ENCODE results near the gene CEP57.

Gene CEP57

DNA sequence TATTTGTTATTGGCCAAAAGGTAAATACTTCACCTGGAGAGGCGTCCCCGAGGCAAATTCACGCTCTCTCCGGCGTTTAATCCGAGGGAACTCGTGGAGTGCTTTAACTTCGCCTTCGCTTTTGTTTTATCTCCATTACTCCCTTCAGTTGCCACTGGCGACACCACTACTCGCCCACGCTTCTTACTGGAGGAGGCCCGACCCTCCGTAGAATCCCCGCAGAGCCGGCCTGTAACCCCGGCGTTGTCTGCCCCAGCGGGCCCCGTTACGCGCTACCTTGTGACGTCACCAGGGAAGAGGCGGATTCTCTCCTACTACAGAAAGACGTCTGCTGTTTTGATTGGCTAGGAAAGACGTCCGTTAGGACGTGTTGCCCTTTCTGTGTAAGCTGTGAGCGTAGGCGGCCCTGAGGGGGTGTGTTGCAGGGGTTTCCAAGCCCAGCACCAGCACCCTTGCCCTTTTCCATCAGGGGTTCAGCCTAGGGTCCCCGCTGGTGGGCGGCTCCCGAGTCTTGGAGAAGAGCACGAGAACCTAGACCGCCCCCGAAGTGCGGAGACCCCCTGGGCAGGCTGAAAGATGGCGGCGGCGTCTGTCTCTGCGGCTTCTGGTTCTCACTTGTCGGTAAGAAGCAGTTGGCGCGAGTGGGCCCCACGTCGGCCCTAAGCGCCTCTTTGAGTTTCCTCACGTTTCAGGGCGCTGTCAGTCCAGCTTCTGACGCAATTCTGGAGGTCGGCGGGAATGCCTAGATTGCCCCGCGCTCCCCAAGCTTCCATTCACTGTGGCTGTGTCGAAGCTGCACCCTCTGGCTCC, at the start of gene CEP57:
TSS of gene CEP57 (plus strand) at position 376 of the 810 bp plus-strand sequence. CDS start at position 577, 201 bp downstream.
- peak; percentile 98 for DNase-seq (ENCODE audit: low read depth)

DNA sequence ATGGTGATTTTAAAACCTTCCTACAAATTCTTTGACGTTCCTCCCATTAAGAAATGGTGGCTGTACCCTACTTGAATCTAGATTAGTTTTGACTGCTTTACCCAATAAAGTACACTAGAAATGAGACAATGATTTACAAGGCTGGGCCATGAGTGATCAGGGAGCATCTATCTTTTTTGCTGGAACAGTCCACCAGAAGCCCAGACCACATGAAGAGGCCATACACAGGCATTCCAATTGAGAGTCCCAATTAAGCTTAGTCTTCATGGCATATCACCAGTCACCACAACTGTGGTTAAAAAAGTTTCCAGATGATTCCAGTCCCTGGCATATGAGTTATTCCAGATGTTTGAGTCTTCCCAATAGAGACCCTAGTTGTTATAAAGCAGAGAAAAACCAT, 40.2 kb upstream of the CEP57 start:
- DNase-seq (ENCODE audit: low read depth): no peak

- no peak for DNase-seq (ENCODE audit: low read depth)
Observed at GRCh38 chr11:95751515-95751914, 38.8 kb upstream of the CEP57 start.

GRCh38 chr11:95760941-95761340, 29.4 kb upstream of the CEP57 start:
- DNase-seq (ENCODE audit: low read depth): no peak

DNA sequence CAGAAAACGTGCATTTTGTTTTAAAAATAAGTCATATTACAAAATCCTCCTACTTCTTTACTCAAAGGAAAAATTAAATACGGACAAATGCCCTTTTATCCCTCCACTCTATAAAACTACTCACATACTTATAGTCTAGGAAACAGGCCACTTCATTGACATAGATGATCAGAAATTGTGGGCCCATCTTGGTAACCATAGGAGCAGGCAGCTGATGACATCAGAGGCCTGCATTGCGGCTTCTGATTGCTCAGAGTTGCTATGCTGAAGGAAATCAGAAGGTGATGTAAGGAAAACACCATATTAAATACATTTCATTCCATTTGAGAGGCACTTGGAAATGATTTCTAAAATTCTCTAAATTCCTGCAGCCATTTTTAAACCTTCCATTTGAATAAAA, 27.8 kb upstream of the CEP57 start:
- DNase-seq (ENCODE audit: low read depth): no peak

GRCh38 chr11:95764267-95764898, 25.9 kb upstream of the CEP57 start:
- peak; percentile 16 for DNase-seq (ENCODE audit: low read depth)

DNA sequence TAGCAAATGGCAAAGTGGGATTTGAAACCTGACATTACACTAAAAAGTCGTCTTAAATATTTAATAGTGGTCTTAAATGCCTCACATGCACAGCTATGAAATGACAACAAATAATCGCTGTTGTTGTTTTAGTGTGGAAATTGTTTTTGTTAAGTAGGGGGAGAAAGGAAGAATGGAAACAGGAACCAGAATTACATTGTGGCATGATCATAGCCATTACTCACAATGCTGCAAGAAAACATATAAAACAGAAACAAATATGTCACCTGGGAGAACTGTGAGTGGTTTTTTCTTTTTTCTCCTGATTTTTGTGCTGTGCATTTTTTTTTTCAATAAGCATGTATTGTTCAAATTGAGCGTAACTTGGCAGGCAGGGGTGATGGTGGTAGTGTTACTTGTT, 23.6 kb upstream of the CEP57 start:
- DNase-seq (ENCODE audit: low read depth): no peak

DNA sequence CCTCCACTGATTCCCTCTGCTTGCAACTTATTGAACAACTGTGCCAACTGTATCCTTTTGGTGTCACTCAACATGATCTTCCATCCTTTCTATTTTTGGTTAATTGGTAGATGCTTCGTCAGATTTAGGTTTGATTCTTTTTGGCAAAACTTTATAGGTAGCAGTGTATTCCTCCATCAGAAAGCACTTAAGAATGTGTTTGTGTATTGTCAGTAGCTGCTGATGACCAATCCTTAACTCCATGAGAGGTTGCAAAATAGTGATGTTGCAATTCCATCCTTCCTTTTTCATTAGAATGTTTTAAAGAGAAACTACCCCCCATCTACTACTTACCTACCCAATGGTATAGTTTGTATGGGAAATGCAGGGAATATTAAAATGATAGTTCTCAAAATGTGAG, 22.8 kb upstream of the CEP57 start:
- DNase-seq (ENCODE audit: low read depth): peak; percentile 44

GRCh38 chr11:95768521-95768920, 21.8 kb upstream of the CEP57 start:
- no peak for DNase-seq (ENCODE audit: low read depth)

DNA sequence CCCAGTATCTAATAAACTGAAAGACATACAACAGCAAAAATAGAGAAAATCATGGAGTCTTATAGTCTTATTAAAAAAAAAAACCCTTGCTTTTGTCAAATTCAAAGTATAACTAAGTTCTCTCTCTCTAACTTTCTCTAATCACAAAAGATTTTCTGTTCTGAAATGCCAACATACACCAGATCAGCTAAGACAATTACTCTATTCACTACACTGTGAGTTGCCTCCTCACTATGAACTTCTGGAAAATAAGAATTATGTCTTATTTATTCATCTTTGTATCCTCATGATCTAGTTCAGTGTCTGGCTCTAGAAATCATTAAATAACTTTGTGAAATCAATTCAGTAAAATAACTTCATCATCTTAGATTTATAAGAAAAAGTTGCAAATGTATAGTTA, 13.4 kb upstream of the CEP57 start:
- DNase-seq (ENCODE audit: low read depth): no peak

DNA sequence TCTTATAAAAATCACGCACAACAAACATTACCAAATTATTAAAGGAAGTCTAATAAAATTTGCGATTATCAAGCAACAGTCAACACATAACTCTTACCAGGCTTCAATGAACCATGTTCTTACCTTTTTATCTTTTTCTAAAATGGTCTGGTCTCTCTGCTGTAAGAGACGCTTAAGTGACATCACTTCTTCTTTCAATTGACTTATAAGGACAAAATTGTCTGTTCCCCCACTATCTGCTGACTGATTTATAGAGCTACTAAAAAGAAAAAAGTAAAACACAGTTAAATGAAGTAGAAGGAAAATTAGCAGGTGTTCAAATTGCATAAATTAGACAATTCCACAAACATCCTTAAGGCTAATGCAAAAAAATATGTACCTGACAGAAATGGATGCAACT, 11.6 kb upstream of the CEP57 start:
- no peak for DNase-seq (ENCODE audit: low read depth)

DNA sequence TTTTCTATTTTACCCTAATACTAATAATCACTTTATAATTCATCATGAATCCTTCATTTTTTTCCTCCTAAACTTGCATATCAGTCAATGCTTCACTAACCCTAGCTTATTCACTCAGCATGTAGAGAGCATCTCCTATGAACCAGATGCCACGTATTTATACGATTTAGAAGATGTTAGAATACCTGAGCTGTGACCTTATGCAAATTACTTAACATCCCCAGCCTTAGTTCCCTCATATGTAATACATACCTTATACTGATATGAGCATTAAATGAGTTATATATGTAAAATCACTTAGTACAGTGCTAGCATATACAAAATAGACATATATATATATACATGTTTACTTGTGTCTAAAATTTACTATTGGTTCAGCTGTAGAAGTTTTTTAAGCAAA, 9.8 kb upstream of the CEP57 start:
- no peak for DNase-seq (ENCODE audit: low read depth)

DNA sequence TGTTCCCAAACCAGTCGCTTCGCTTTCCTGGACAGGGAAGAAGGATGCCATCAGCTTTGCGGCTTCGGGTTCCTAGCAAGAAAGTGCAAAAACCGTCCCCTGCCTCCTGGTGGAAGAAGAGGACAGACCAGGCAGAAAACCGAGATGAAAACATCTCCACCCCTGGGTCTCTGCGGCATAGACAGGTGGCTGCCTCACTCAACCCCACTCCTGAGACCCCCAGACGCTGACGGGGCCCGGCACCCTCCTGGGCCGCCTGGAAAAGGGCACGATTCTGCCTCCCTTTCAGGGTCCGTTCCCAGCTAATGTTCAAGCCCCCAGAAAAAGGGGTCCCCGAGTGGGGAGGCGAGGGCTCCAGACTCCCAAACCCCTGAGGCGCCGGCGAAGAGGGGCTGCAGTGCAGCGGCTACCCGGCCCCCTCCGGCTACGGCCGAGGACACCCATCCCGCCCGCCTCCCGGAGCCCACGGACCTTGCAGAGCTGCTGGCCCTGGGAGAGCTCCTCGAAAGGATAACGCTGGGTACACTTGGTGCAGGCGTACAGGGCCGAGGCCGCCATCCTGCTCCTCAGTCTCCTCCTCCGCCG, 1.3 kb upstream of the CEP57 start:
- peak; percentile 16 for DNase-seq (ENCODE audit: low read depth)

DNA sequence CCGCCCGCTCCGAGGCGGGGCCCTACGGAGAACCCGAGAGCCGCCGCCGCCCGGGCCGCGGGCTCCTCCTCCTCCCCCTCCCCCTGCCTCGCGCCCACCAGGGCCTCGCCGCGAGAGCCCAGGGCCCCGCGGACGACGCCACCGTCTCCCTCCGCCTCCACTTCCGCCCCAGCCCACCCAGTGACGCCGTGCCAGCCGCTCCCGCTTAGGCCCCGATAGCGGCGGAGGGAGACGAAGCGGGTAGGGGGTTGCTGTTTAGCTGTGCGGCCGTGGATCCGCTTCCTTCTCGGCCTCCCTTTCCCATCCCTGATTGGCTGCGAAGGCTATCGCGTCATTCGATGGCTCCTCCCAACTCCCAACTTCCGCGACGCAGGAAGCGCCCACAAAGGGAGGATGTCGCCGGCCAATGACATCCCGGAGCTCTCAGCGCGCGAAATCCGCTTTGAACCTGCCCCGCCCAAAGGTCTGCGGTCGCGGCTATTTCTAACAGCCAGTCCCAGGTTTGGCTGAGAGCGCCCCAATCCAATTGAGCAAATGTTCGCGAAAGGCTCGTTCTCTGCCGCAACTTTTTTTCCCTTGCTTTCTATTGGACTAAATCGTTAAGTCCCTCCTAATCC, 684 bp upstream of the CEP57 start, which contains the start of gene FAM76B:
TSS of gene FAM76B (minus strand) at position 277 of the 617 bp plus-strand sequence. CDS start 304 bp downstream, outside the sequence.
- DNase-seq (ENCODE audit: low read depth): peak; percentile 97

DNA sequence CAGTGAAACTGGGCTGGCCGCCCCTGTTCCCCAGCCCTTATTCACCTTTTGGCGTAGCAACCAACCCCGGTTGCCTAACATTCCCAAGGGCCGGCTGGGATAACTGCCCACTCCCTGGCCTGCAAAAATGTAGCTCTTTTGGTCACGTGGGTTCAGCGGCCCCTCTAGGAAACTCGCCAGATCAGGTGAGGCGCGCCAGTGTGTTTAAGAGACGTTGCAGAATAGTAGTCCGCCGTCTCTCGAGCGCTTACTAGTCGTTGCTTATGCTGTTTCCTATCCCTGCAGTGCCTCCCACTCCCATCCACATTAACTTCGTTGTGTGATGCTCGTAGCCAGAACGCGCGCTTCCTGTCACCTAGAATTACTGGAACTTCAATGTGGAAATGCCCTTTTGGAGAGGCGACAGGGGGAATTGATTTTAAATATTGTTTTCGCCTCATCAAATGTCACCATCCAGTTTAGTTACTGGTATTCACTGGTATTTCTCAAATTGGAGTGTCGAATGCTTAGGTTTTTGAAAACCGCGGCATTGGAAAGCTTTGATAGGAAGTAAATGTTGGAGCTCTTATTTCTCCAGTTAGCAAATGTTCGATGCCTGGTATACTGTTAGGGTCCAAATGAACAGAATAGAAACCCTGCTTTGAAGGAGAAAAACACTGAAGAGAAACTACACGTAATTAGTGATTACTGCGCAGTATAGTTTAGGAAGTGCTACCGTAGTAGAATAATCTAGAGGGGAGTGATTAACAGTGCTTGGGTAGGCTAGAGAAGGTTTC, 823 bp downstream of the CEP57 start:
- DNase-seq (ENCODE audit: low read depth): peak; percentile 13

- DNase-seq (ENCODE audit: low read depth): no peak
Observed at GRCh38 chr11:95791709-95792033, 1.4 kb downstream of the CEP57 start.

DNA sequence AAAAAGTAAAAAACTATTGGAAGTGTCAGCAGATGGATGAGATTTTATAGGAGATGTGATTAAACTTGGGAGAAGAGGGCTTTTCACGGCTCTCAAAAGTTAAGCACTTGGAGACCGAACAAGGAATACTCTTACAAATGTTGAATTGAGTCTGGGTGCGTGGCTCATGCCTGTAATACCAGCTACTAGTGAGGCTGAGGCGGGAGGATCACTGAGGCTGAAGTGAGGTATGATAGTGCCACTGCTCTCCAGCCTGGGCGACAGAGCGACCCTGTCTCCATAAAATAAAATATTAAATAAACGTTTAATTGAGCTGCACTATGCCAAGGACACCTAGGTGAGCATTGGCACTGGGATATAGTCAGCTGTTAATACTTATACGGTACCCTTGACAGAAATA, 1.9 kb downstream of the CEP57 start:
- DNase-seq (ENCODE audit: low read depth): no peak

GRCh38 chr11:95792700-95793099, 2.4 kb downstream of the CEP57 start:
- no peak for DNase-seq (ENCODE audit: low read depth)

- no peak for DNase-seq (ENCODE audit: low read depth)
Observed at GRCh38 chr11:95793116-95793515, 2.8 kb downstream of the CEP57 start.

- DNase-seq (ENCODE audit: low read depth): no peak
Observed at GRCh38 chr11:95794086-95794485, 3.8 kb downstream of the CEP57 start.

DNA sequence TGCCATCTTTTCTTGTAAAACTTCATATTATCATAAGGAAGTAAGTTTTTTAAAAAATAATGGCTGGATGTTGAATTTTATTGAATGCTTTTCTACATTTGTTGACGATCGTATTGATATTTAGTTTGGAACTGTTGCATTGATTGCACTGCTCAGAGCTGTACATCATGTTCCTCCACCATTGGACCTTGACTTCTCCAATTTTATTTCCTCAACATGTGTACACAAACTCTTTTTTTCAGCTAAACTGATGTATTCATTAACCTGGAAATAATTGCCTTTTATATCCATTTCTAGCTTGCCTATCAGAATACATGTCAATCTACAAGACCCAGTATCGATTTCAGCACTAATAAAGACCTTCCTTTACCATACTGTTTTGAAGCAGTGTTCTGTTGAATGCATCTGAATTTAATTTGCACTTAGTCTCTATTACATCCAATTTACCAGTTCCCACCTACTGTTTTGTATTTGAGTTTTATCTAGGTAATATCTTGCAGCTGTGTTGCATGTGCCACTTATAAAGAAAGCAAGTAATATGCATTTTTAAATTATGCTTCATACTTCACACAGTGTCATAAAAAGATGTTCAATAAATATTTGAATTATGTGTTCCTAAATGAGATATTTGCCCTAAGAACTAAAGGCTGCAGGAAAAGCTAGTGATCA, 5.5 kb downstream of the CEP57 start:
- DNase-seq (ENCODE audit: low read depth): no peak

DNA sequence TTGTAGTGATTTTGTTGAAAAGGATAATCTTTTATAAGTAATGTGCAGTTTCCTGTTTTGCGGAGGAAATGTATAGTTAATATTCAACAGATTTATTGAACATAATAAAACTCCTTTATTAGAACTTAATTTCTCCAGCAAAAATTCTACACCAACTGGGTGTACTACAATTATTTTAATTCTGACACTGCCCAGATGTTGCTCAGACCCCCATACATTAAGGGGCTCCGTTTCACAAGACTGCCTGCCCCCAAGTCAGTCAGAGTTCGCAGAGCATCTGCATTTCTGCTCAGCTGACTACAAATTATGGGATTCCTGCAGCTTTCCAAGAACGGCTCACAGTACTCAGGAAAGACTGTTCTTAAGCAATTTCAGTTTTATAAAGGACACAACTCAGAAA, 6.2 kb downstream of the CEP57 start:
- DNase-seq (ENCODE audit: low read depth): no peak
